Renal cortex interstitium (tissue), 11 donors: ENCODE measurements around the gene GAPVD1. TPM values are rescaled to one million over a fixed set of nuclear protein-coding genes. Genes with fewer than 3 reads are reported as not detected.

Experiments
- DNase-seq, 11 donors: peaks; one replicate each; pipeline ENCODE4 v3.0.0-alpha.2; 2013; ENCODE audit warnings: low read depth in 9 of 11, low spot score in 4 of 11; ENCODE audit errors: extremely low read depth in 1 of 11
- polyA plus RNA-seq, 3 donors: library from polyadenylated mRNA; unstranded; fragments of 120-200 nt; gene quantifications; one replicate each; pipeline ENCODE4 v1.2.1, GENCODE V29; 2013; ENCODE audit not compliant: insufficient read length in 3 of 3

The GAPVD1 gene
- polyA plus RNA-seq, 3 donors, result 28.5 to 36.2 (median 31.9) TPM

GRCh38 chr9:125411171-125411756, 149.6 kb downstream of the GAPVD1 start:
- DNase-seq, result no peak

GRCh38 chr9:125412166-125412565, 150.5 kb downstream of the GAPVD1 start:
- no peak for DNase-seq

- no peak for DNase-seq
These were observed 152.0 kb downstream of the GAPVD1 start for GRCh38 chr9:125413579-125413978.

- DNase-seq, result no peak
These were observed 154.2 kb downstream of the GAPVD1 start for GRCh38 chr9:125415583-125416460.

GRCh38 chr9:125416517-125416916, 154.9 kb downstream of the GAPVD1 start:
- DNase-seq, result no peak

Other genes with a start within 250 kb of the GAPVD1 start
- 10 to 100 TPM; 11.0 to 13.2 (median 11.7) TPM for gene SCAI, start 118.3 kb upstream of the GAPVD1 start, polyA plus RNA-seq
- 10 to 100 TPM; 53.1 to 64.8 (median 54.4) TPM for gene PPP6C, start 72.0 kb upstream of the GAPVD1 start, polyA plus RNA-seq
- gene RABEPK, start 61.3 kb upstream of the GAPVD1 start, polyA plus RNA-seq, result 10 to 100 TPM; 18.9 to 23.0 (median 19.4) TPM
- gene HSPA5, start 20.5 kb upstream of the GAPVD1 start, polyA plus RNA-seq, result 100 to 1,000 TPM; 415 to 429 (median 420) TPM